Transverse colon (tissue), 4 donors: ENCODE measurements around the gene ALG13.

Experiments used
- EP300 ChIP-seq: sonication (generic); formaldehyde crosslinking; IDR thresholded peaks from one replicate; pipeline ENCODE4 v1.6.1; 2017; ENCODE audit warnings: antibody characterized with exemption, low read depth
- POLR2A ChIP-seq: fragments of 450-650 bp; IDR thresholded peaks from one replicate; pipeline ENCODE4 v1.6.1; 2016; ENCODE audit warnings: antibody characterized with exemption, mild to moderate bottlenecking, moderate library complexity
- POLR2AphosphoS5 ChIP-seq, 3 donors: sonication (generic); formaldehyde crosslinking; IDR thresholded peaks; one replicate each; pipeline ENCODE4 v1.6.1; 2016; ENCODE audit warnings: antibody characterized with exemption in 3 of 3
- TF ChIP-seq, protein P1 (sequence below), 5 experiments: fragments of 200-600 bp in 3 of 5; fragments of 450-650 bp in 2 of 5; sonication (generic) in 3 of 5; IDR thresholded peaks; 1 replicate in 2 of 5; 2 replicates in 3 of 5; pipeline ENCODE4 v1.5.1; 2016 to 2017; ENCODE audit warnings: antibody characterized with exemption in 5 of 5, inconsistent platforms in 3 of 5, mild to moderate bottlenecking in 2 of 5, moderate library complexity in 1 of 5

GRCh38 chrX:111784667-111785066 is 103.7 kb downstream of the ALG13 start:
- TF ChIP-seq, protein P1, sequence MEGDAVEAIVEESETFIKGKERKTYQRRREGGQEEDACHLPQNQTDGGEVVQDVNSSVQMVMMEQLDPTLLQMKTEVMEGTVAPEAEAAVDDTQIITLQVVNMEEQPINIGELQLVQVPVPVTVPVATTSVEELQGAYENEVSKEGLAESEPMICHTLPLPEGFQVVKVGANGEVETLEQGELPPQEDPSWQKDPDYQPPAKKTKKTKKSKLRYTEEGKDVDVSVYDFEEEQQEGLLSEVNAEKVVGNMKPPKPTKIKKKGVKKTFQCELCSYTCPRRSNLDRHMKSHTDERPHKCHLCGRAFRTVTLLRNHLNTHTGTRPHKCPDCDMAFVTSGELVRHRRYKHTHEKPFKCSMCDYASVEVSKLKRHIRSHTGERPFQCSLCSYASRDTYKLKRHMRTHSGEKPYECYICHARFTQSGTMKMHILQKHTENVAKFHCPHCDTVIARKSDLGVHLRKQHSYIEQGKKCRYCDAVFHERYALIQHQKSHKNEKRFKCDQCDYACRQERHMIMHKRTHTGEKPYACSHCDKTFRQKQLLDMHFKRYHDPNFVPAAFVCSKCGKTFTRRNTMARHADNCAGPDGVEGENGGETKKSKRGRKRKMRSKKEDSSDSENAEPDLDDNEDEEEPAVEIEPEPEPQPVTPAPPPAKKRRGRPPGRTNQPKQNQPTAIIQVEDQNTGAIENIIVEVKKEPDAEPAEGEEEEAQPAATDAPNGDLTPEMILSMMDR (IDR thresholded peaks at IDR 0.05), result no peak
- TF ChIP-seq POLR2A (no peak), EP300 (no peak), POLR2AphosphoS5 (IDR thresholded peaks at IDR 0.05) (no peak)
